ENCODE measurements around the gene TNRC18. TPM values are rescaled to one million over a fixed set of nuclear protein-coding genes. Genes with fewer than 3 reads are reported as not detected.

The TNRC18 gene
- total and polyA plus RNA-seq, 4 donors: 2.3 to 37.1 (median 20.4) TPM

GRCh38 chr7:5423976-5424748 is 528 bp upstream of the TNRC18 start:
- under 1% methylated on average over 57 of the region's 57 CpGs for WGBS
- no peaks in the 10 kb centered on the region for H3K27me3 ChIP-seq (ENCODE audit: control insufficient read depth in 4 of 4, insufficient read depth in 4 of 4, low read length in 3 of 4)

More at GRCh38 chr7:5423976-5424748, 528 bp upstream of the TNRC18 start:
- peak; percentile 88 for DNase-seq (ENCODE audit: low spot score)
- Histone ChIP-seq H3K27ac (ENCODE audit: low read depth in 1 of 2, low read length in 2 of 2) (peak overlapping the region; percentile 95 to 100), H3K4me3 (ENCODE audit: low read depth in 1 of 3, low read length in 3 of 3) (peak overlapping the region; percentile 63 to 89 (median 83)), H3K36me3 (ENCODE audit: control insufficient read depth in 4 of 4, insufficient read depth in 3 of 4, low read depth in 1 of 4, low read length in 3 of 4) (no peaks in the 10 kb centered on the region), H3K9me3 (ENCODE audit: control insufficient read depth in 4 of 4, low read length in 3 of 4) (no peaks in the 10 kb centered on the region), H3K9ac (ENCODE audit: low read depth in 1 of 2, low read length in 2 of 2) (peak overlapping the region; percentile 96 to 98), H3K4me1 (ENCODE audit: control insufficient read depth in 4 of 4, insufficient read depth in 4 of 4, low read length in 3 of 4) (peaks cover 1 to 30% (median 13%) of the 10 kb centered on the region in 4 donors)
- peak; percentile 28 for TF ChIP-seq FOXA2 (IDR thresholded peaks at IDR 0.05)
- TF ChIP-seq CTCF (IDR thresholded peaks at IDR 0.05; ENCODE audit: low read depth, low read length, missing input control): no peak
- TF ChIP-seq EGR1 (IDR thresholded peaks at IDR 0.05; ENCODE audit: low read depth in 2 of 2): peak in 1 of 2 donors; percentile 26
- TF ChIP-seq REST (IDR thresholded peaks at IDR 0.05): peak; percentile 39
- TF ChIP-seq MAX (IDR thresholded peaks at IDR 0.05): no peak
- no peak for TF ChIP-seq RAD21 (IDR thresholded peaks at IDR 0.05)
- no peak for TF ChIP-seq ATF3 (IDR thresholded peaks at IDR 0.05)
- TF ChIP-seq YY1 (IDR thresholded peaks at IDR 0.05): peak; percentile 57
- TF ChIP-seq TAF1 (conservative IDR thresholded peaks at IDR 0.05): peak; percentile 42
- TF ChIP-seq GABPA (IDR thresholded peaks at IDR 0.05 in 1 of 2, conservative IDR thresholded peaks at IDR 0.05 in 1 of 2): peak in 1 of 2 donors; percentile 17
- peak; percentile 19 for TF ChIP-seq SP1 (IDR thresholded peaks at IDR 0.05)

Data from liver (tissue), 9 donors.